Measurements from ENCODE around the gene VPS36.

Gene VPS36

DNA sequence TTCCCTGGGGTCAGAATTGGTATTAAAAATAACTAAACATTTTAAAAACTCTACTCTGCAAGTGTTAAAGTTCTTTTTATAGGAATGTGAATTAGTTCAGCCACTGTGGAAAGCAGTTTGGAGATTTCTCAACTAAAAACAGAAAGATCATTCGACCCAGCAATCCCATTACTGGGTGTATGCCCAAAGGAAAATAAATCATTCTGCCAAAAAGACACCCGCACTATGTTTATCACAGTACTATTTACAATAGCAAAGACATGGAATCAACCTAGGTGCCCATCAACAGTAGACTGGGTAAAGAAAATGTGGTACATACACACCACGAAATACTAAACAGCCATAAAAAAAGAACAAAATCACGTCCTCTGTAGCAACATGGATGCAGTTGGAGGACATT, 43.8 kb downstream of the VPS36 start:
- TF ChIP-seq POU2F2 (IDR thresholded peaks at IDR 0.05; ENCODE audit: low read depth, low read length): no peak
- no peak for TF ChIP-seq PAX5 (IDR thresholded peaks at IDR 0.05; ENCODE audit: insufficient read depth, low read length, severe bottlenecking)
- TF ChIP-seq SPI1 (IDR thresholded peaks at IDR 0.05; ENCODE audit: low read depth, low read length): no peak
- FAIRE-seq: no peak
- DNase-seq (ENCODE audit: insufficient read length, low spot score): no peak

- peak; percentile 52 for FAIRE-seq
- no peak for TF ChIP-seq POLR2AphosphoS5 (IDR thresholded peaks at IDR 0.05; ENCODE audit: low read depth, low read length)
- TF ChIP-seq PAX5 (IDR thresholded peaks at IDR 0.05; ENCODE audit: insufficient read depth, low read length, severe bottlenecking): no peak
- no peak for TF ChIP-seq TAF1 (IDR thresholded peaks at IDR 0.05; ENCODE audit: low read depth, low read length)
- no peak for TF ChIP-seq POU2F2 (IDR thresholded peaks at IDR 0.05; ENCODE audit: low read depth, low read length)
- no peak for TF ChIP-seq POLR2A (IDR thresholded peaks at IDR 0.05; ENCODE audit: low read depth, low read length)
- TF ChIP-seq SPI1 (IDR thresholded peaks at IDR 0.05; ENCODE audit: low read depth, low read length): no peak
- peak; percentile 31 for DNase-seq (ENCODE audit: insufficient read length, low spot score)
These were observed 44.5 kb downstream of the VPS36 start, which contains the start of gene THSD1 for GRCh38 chr13:52405767-52406494. Gene THSD1, minus strand, starts transcription at chr13:52406172. Its CDS starts 3,572 bp downstream, at chr13:52402600.

- FAIRE-seq (no peak), DNase-seq (ENCODE audit: insufficient read length, low spot score) (no peak)
- no peak for TF ChIP-seq SPI1 (IDR thresholded peaks at IDR 0.05; ENCODE audit: low read depth, low read length)
- no peak for TF ChIP-seq POU2F2 (IDR thresholded peaks at IDR 0.05; ENCODE audit: low read depth, low read length)
- no peak for TF ChIP-seq TAF1 (IDR thresholded peaks at IDR 0.05; ENCODE audit: low read depth, low read length)
- no peak for TF ChIP-seq PAX5 (IDR thresholded peaks at IDR 0.05; ENCODE audit: insufficient read depth, low read length, severe bottlenecking)
- no peak for TF ChIP-seq POLR2AphosphoS5 (IDR thresholded peaks at IDR 0.05; ENCODE audit: low read depth, low read length)
- TF ChIP-seq POLR2A (IDR thresholded peaks at IDR 0.05; ENCODE audit: low read depth, low read length): no peak
These were observed 45.1 kb downstream of the VPS36 start for GRCh38 chr13:52405369-52405766.

DNA sequence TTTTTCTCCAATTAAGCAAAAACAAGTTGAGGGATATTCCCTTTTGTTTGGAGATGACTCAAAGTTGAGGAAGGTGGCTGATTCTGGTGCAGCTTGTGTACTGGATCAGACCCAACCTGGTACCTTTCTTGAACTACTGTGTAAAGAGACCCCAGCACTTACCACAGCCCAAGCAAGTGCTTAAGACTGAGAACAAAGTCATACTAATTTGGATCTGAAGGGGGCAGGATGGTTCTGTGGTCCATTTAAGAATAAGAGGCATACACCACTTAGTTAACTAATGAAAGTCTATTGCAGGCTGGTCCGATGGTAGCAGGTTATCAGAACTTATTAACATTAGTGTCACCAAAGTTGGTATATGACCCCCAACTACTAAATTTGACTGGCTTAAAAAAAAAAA, 50.7 kb downstream of the VPS36 start:
- TF ChIP-seq TAF1 (IDR thresholded peaks at IDR 0.05; ENCODE audit: low read depth, low read length) (no peak), POU2F2 (IDR thresholded peaks at IDR 0.05; ENCODE audit: low read depth, low read length) (no peak), POLR2AphosphoS5 (IDR thresholded peaks at IDR 0.05; ENCODE audit: low read depth, low read length) (no peak), POLR2A (IDR thresholded peaks at IDR 0.05; ENCODE audit: low read depth, low read length) (no peak), SPI1 (IDR thresholded peaks at IDR 0.05; ENCODE audit: low read depth, low read length) (no peak), PAX5 (IDR thresholded peaks at IDR 0.05; ENCODE audit: insufficient read depth, low read length, severe bottlenecking) (no peak)
- FAIRE-seq (no peak), DNase-seq (ENCODE audit: insufficient read length, low spot score) (no peak)

DNA sequence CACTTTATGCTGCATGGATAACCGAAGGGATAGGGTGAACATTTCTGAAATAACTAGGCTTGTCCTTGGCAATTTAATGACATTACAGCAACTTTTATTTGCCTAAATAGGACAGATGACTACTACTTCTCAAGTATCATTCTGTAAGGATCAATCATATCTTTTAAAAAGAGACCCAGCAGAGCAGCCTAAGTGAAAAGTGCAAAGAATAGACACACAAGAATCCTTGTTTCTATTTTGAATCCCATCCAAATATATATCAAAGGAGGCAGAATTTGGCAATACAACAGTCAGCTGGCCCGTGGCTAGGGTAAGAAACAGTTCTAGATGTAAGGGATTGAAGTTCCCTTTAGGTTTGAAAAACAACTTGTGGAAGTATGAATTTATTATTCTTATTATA, 51.4 kb downstream of the VPS36 start:
- FAIRE-seq: no peak
- DNase-seq (ENCODE audit: insufficient read length, low spot score): no peak
- TF ChIP-seq POLR2A (IDR thresholded peaks at IDR 0.05; ENCODE audit: low read depth, low read length) (no peak), SPI1 (IDR thresholded peaks at IDR 0.05; ENCODE audit: low read depth, low read length) (no peak), POU2F2 (IDR thresholded peaks at IDR 0.05; ENCODE audit: low read depth, low read length) (no peak)

- FAIRE-seq (no peak), DNase-seq (ENCODE audit: insufficient read length, low spot score) (no peak)
- TF ChIP-seq POLR2A (IDR thresholded peaks at IDR 0.05; ENCODE audit: low read depth, low read length) (no peak), SPI1 (IDR thresholded peaks at IDR 0.05; ENCODE audit: low read depth, low read length) (no peak)
These were observed 54.7 kb downstream of the VPS36 start for GRCh38 chr13:52395704-52396103.

DNA sequence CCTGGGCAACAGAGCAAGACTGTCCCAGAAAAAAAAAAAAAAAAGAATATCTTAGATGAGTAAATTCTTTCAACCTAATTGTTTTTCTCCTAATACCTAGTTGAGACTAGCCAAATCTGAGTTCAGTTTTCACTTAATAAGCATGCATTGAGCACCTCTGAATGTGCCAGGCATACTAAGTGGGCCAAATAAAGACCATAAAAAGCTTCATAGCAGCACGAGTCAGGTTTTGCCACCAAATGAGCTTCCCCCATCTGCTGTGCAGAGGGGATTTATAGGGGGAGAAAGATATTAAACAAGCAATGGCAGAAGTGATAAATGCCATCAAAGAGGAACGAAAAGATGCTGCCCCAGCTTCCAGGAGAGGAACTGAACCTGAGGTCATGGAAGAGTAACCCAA, 55.8 kb downstream of the VPS36 start:
- no peak for DNase-seq (ENCODE audit: insufficient read length, low spot score)
- FAIRE-seq: no peak
- TF ChIP-seq POLR2AphosphoS5 (IDR thresholded peaks at IDR 0.05; ENCODE audit: low read depth, low read length) (no peak), SPI1 (IDR thresholded peaks at IDR 0.05; ENCODE audit: low read depth, low read length) (no peak), TAF1 (IDR thresholded peaks at IDR 0.05; ENCODE audit: low read depth, low read length) (no peak), POLR2A (IDR thresholded peaks at IDR 0.05; ENCODE audit: low read depth, low read length) (no peak), POU2F2 (IDR thresholded peaks at IDR 0.05; ENCODE audit: low read depth, low read length) (no peak), PAX5 (IDR thresholded peaks at IDR 0.05; ENCODE audit: insufficient read depth, low read length, severe bottlenecking) (no peak)

GRCh38 chr13:52393572-52394357, 56.7 kb downstream of the VPS36 start:
- DNase-seq (ENCODE audit: insufficient read length, low spot score) (no peak), FAIRE-seq (no peak)
- no peak for TF ChIP-seq POU2F2 (IDR thresholded peaks at IDR 0.05; ENCODE audit: low read depth, low read length)
- no peak for TF ChIP-seq SPI1 (IDR thresholded peaks at IDR 0.05; ENCODE audit: low read depth, low read length)
- no peak for TF ChIP-seq POLR2AphosphoS5 (IDR thresholded peaks at IDR 0.05; ENCODE audit: low read depth, low read length)
- no peak for TF ChIP-seq POLR2A (IDR thresholded peaks at IDR 0.05; ENCODE audit: low read depth, low read length)
- TF ChIP-seq PAX5 (IDR thresholded peaks at IDR 0.05; ENCODE audit: insufficient read depth, low read length, severe bottlenecking): no peak
- no peak for TF ChIP-seq TAF1 (IDR thresholded peaks at IDR 0.05; ENCODE audit: low read depth, low read length)

DNA sequence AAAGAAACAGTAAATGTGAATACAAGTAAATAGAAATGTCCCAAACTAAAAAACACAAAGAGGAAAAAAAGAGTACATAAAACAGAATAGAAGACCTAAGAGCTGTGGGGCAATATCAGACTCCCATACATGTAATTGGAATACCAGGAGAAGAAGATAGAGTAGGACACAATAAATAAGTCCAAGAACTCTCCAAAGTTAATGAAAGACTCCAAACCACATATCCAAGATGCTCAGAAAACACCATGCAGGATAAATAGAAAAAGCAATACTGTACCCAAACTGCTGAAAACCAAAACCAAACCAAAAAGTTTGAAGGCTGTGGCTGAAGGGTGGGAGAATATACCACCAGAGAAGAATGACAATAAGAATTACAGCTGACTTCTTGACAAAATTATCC, 62.7 kb downstream of the VPS36 start:
- TF ChIP-seq SPI1 (IDR thresholded peaks at IDR 0.05; ENCODE audit: low read depth, low read length) (no peak), POU2F2 (IDR thresholded peaks at IDR 0.05; ENCODE audit: low read depth, low read length) (no peak)
- no peak for DNase-seq (ENCODE audit: insufficient read length, low spot score)
- no peak for FAIRE-seq

- DNase-seq (ENCODE audit: insufficient read length, low spot score): no peak
- no peak for FAIRE-seq
- no peak for TF ChIP-seq SPI1 (IDR thresholded peaks at IDR 0.05; ENCODE audit: low read depth, low read length)
- no peak for TF ChIP-seq POLR2AphosphoS5 (IDR thresholded peaks at IDR 0.05; ENCODE audit: low read depth, low read length)
- no peak for TF ChIP-seq TAF1 (IDR thresholded peaks at IDR 0.05; ENCODE audit: low read depth, low read length)
- TF ChIP-seq PAX5 (IDR thresholded peaks at IDR 0.05; ENCODE audit: insufficient read depth, low read length, severe bottlenecking): no peak
- no peak for TF ChIP-seq POU2F2 (IDR thresholded peaks at IDR 0.05; ENCODE audit: low read depth, low read length)
- TF ChIP-seq POLR2A (IDR thresholded peaks at IDR 0.05; ENCODE audit: low read depth, low read length): no peak
These were observed 64.6 kb downstream of the VPS36 start for GRCh38 chr13:52385870-52386269.

All from GM12891 (cell line).